ENCODE data around the gene SERTM1. TPM values are rescaled to one million over a fixed set of nuclear protein-coding genes. Genes with fewer than 3 reads are reported as not detected.

SERTM1 gene
- total and polyA plus RNA-seq, 2 of the 8 experiments (the other 6 are each of a cell fraction or from before 2014, with no cell fraction given), result 0.48 to 1.6 TPM

- no peak for TF ChIP-seq SIN3A (conservative IDR thresholded peaks at IDR 0.05 in 1 of 2, IDR thresholded peaks at IDR 0.05 in 1 of 2; ENCODE audit: low read depth in 1 of 2, low read length in 2 of 2)
- no peak for TF ChIP-seq JUND (IDR thresholded peaks at IDR 0.05; ENCODE audit: low read length)
- no peak for TF ChIP-seq POLR2A (IDR thresholded peaks at IDR 0.05; ENCODE audit: control extremely low read depth in 1 of 2, low read depth in 2 of 2, low read length in 2 of 2)
- no peak for TF ChIP-seq MAFK (IDR thresholded peaks at IDR 0.05; ENCODE audit: low read depth, low read length)
- no peak for TF ChIP-seq TCF12 (IDR thresholded peaks at IDR 0.05; ENCODE audit: low read depth, low read length)
- no peak for TF ChIP-seq SAP30 (IDR thresholded peaks at IDR 0.05; ENCODE audit: insufficient read depth, insufficient replicate concordance, low read length)
Observed at GRCh38 chr13:36685927-36686326, 12.1 kb downstream of the SERTM1 start (continued).
